HCT116 (cell line): Measurements from ENCODE around the gene S100P. TPM values are rescaled to one million over a fixed set of nuclear protein-coding genes. Genes with fewer than 3 reads are reported as not detected.

ENCODE experiments used
- ATAC-seq: fragments of 200-7000 bp; cut with Tn5 transposase; 2 replicates; pipeline ENCODE4 v1.9.1; 2020; ENCODE audit warnings: mild to moderate bottlenecking, moderate library complexity
- BruUV-seq: library from RNA; stranded (reverse); fragments of 400-500 nt; replicated peaks from 2 replicates; lab custom pipeline; 2021; lab: Mats Ljungman, UMichigan
- CTCF ChIA-PET: fragments of 300-600 bp; sonication (Branson Sonifier 250); formaldehyde crosslinking; loops from one replicate; lab custom pipeline; 2021; ENCODE audit warnings: antibody characterized with exemption; lab: Charles Lee
- POLR2A ChIA-PET: fragments of 300-600, 350-600 bp; sonication (Branson Sonifier 250); formaldehyde crosslinking; loops from one replicate; lab custom pipeline; 2021; ENCODE audit warnings: antibody characterized with exemption; lab: Charles Lee
- RAD21 ChIA-PET, 2 experiments: fragments of 300-600 bp; sonication (Branson Sonifier 250); formaldehyde crosslinking; loops; one replicate each; lab custom pipeline; 2023; ENCODE audit warnings: low total read pairs in 2 of 2; ENCODE audit not compliant: uncharacterized antibody in 2 of 2, unreplicated experiment in 2 of 2, low non-redundant PET in 1 of 2; lab: Charles Lee
- DNase-seq: peaks from one replicate; pipeline ENCODE4 v3.0.0-alpha.2; 2010; ENCODE audit warnings: low read depth, low spot score
- H2AFZ ChIP-seq: fragments of 200-600 bp; shearing (Covaris generic), sonication (generic); 2 replicates; pipeline ENCODE4 v1.6.1; 2017; ENCODE audit warnings: low read depth, mixed run types, mixed read lengths, antibody characterized with exemption, low read length; ENCODE audit not compliant: poor library complexity, severe bottlenecking
- H3K27ac ChIP-seq: 2 replicates; pipeline ENCODE4 v1.5.1; 2012; ENCODE audit warnings: low read depth, low read length
- H3K27me3 ChIP-seq: fragments of 200-600 bp; sonication (generic); 2 replicates; pipeline ENCODE4 v1.6.1; 2016; ENCODE audit warnings: mixed run types, low read length, mixed read lengths; ENCODE audit not compliant: insufficient read depth
- H3K36me3 ChIP-seq, 2 experiments: fragments of 200-500 bp in 1 of 2; fragments of 200-600 bp in 1 of 2; sonication (Bioruptor generic) in 1 of 2; sonication (generic) in 1 of 2; 2 replicates each; pipeline versions ENCODE4 v1.5.1 to v1.6.1; 2014 to 2016; ENCODE audit warnings: low read length in 2 of 2, inconsistent platforms in 1 of 2, mixed read lengths in 1 of 2, mixed run types in 1 of 2; ENCODE audit not compliant: insufficient read depth in 2 of 2, control insufficient read depth in 1 of 2
- H3K4me1 ChIP-seq, 2 experiments: fragments of 200-600 bp in 1 of 2; sonication (generic) in 1 of 2; 2 replicates each; pipeline versions ENCODE4 v1.5.1 to v1.6.1; 2012 to 2017; ENCODE audit warnings: low read length in 2 of 2, inconsistent platforms in 1 of 2, mild to moderate bottlenecking in 1 of 2, mixed read lengths in 1 of 2, mixed run types in 1 of 2, moderate library complexity in 1 of 2; ENCODE audit not compliant: insufficient read depth in 2 of 2, control insufficient read depth in 1 of 2
- H3K4me2 ChIP-seq: fragments of 200-600 bp; sonication (generic); 2 replicates; pipeline ENCODE4 v1.6.1; 2017; ENCODE audit warnings: mixed run types, low read length, mixed read lengths
- H3K4me3 ChIP-seq, 2 experiments: fragments of 200-600 bp in 1 of 2; sonication (generic) in 1 of 2; replicated peaks in 1 of 2; 2 replicates each; pipeline ENCODE4 v1.5.1; 2011 to 2016; ENCODE audit warnings: low read length in 2 of 2, control low read depth in 1 of 2, low read depth in 1 of 2, mild to moderate bottlenecking in 1 of 2, mixed read lengths in 1 of 2, mixed run types in 1 of 2
- H3K79me2 ChIP-seq: fragments of 200-600 bp; sonication (generic); 2 replicates; pipeline ENCODE4 v1.6.1; 2017; ENCODE audit warnings: mild to moderate bottlenecking, mixed run types, low read length, moderate library complexity, mixed read lengths; ENCODE audit not compliant: insufficient read depth
- H3K9ac ChIP-seq: fragments of 200-600 bp; sonication (generic); 2 replicates; pipeline ENCODE4 v1.6.1; 2016; ENCODE audit warnings: low read length, mixed read lengths
- H3K9me2 ChIP-seq: fragments of 200-600 bp; sonication (generic), shearing (Covaris generic); 2 replicates; pipeline ENCODE4 v1.6.1; 2017; ENCODE audit warnings: mixed run types, mild to moderate bottlenecking, moderate library complexity; ENCODE audit not compliant: insufficient read depth
- H3K9me3 ChIP-seq, 2 experiments: fragments of 200-500 bp in 1 of 2; fragments of 200-600 bp in 1 of 2; sonication (Bioruptor generic) in 1 of 2; sonication (generic) in 1 of 2; 2 replicates each; pipeline ENCODE4 v1.6.1; 2014 to 2017; ENCODE audit warnings: low read length in 2 of 2, mixed read lengths in 2 of 2, inconsistent platforms in 1 of 2, low read depth in 1 of 2, mild to moderate bottlenecking in 1 of 2, mixed run types in 1 of 2, moderate library complexity in 1 of 2; ENCODE audit not compliant: control insufficient read depth in 1 of 2, insufficient read depth in 1 of 2
- H4K20me1 ChIP-seq: fragments of 200-600 bp; sonication (generic), shearing (Covaris generic); 2 replicates; pipeline ENCODE4 v1.6.1; 2017; ENCODE audit warnings: mixed run types, mild to moderate bottlenecking, moderate library complexity; ENCODE audit not compliant: insufficient read depth
- ELF1 ChIP-seq: IDR thresholded peaks from 2 replicates; pipeline ENCODE4 v1.6.1; 2012; ENCODE audit warnings: low read depth, borderline replicate concordance
- EZH2phosphoT487 ChIP-seq: fragments of 200-600 bp; IDR thresholded peaks from 2 replicates; pipeline ENCODE4 v1.6.1; 2018; ENCODE audit warnings: antibody characterized with exemption, borderline replicate concordance
- POLR2A ChIP-seq: IDR thresholded peaks from 2 replicates; pipeline ENCODE4 v1.7.0; 2011; ENCODE audit warnings: borderline replicate concordance; ENCODE audit not compliant: insufficient read depth, insufficient read length; ENCODE audit errors: extremely low read depth
- POLR2AphosphoS5 ChIP-seq: IDR thresholded peaks from 2 replicates; pipeline ENCODE4 v1.6.1; 2011; ENCODE audit warnings: mild to moderate bottlenecking, low read depth, low read length, moderate library complexity
- SRF ChIP-seq: IDR thresholded peaks from 2 replicates; pipeline ENCODE4 v1.6.1; 2012; ENCODE audit warnings: low read depth
- TCF7L2 ChIP-seq: IDR thresholded peaks from 2 replicates; pipeline ENCODE4 v1.7.0; 2011; ENCODE audit warnings: borderline replicate concordance, inconsistent platforms; ENCODE audit not compliant: insufficient read depth, insufficient read length; ENCODE audit errors: extremely low read depth
- YY1 ChIP-seq: IDR thresholded peaks from 2 replicates; pipeline ENCODE4 v1.6.1; 2011; ENCODE audit warnings: low read length, low read depth, moderate library complexity, mild to moderate bottlenecking; ENCODE audit not compliant: insufficient replicate concordance; ENCODE audit errors: extremely low read depth
- ZFX ChIP-seq: fragments of 450-650 bp; IDR thresholded peaks from 2 replicates; pipeline ENCODE4 v1.6.1; 2017
- intact Hi-C: fragments of 100-400 bp; cut with micrococcal nuclease; formaldehyde crosslinking; loops from 2 replicates; pipeline ENCODE4 v1.10.0; 2022
- total RNA-seq: library from RNA; stranded (reverse); gene quantifications from one replicate; pipeline ENCODE4 v1.2.1, GENCODE V29; 2021; ENCODE audit not compliant: unreplicated experiment

S100P gene
- total RNA-seq, 1 experiment from 2014 or later = 4.1 TPM

GRCh38 chr4:6716958-6717655 is 23.4 kb downstream of the S100P start:
- POLR2A ChIA-PET = interaction anchor here (0.9 kb wide), 1 partner anchor 42 kb away, joined by 4 read pairs; no protein-coding TSS in a partner anchor
- intact Hi-C loops = no loop called here
- 0 out of 2 replicates have a peak overlapping the region, but pooled peaks have one; percentile 93 for H3K27ac ChIP-seq
- TF ChIP-seq YY1 (no peak), POLR2A (no peak), ELF1 (no peak), EZH2phosphoT487 (no peak), TCF7L2 (no peak), SRF (no peak)
- TF ChIP-seq, all 23 proteins: peak for 0
- TSS peak; percentile 77 for BruUV-seq
- H3K9ac ChIP-seq = peak overlapping the region; percentile 76
- H3K27me3 ChIP-seq = no peaks in the 10 kb centered on the region
- H2AFZ ChIP-seq = no peak overlapping the region
- peak overlapping the region; percentile 79 to 83 for H3K4me3 ChIP-seq
- peaks cover 14% of the 10 kb centered on the region for H3K79me2 ChIP-seq
- ChIA-PET RAD21 (interaction anchor here in 1 of 2 experiments (1.2 kb wide), 1 partner anchor 157 kb away, joined by 3 read pairs; no protein-coding TSS in a partner anchor), CTCF (interaction anchor here (1.8 to 4.9 kb wide), 2 partner anchors 42 to 156 kb away, joined by 4 to 92 read pairs; no protein-coding TSS in a partner anchor)
- H3K9me2 ChIP-seq = no peaks in the 10 kb centered on the region
- ATAC-seq (no peak), DNase-seq (no peak)
- H3K36me3 ChIP-seq = no peaks in the 10 kb centered on the region
- H3K4me2 ChIP-seq = peak overlapping the region; percentile 92
- peaks cover 4 to 20% of the 10 kb centered on the region in 2 experiments; a peak in 3 of 4 replicates for H3K4me1 ChIP-seq
- no peaks in the 10 kb centered on the region for H4K20me1 ChIP-seq
- no peaks in the 10 kb centered on the region for H3K9me3 ChIP-seq

- H3K36me3 ChIP-seq = no peaks in the 10 kb centered on the region
- no peak for DNase-seq
- CTCF ChIA-PET = interaction anchor here (0.7 to 4.9 kb wide), 6 partner anchors 14 to 363 kb away, joined by 3 to 92 read pairs (median 4); no protein-coding TSS in a partner anchor
- H3K4me3 ChIP-seq = no peak overlapping the region
- no TSS peak for BruUV-seq
- H3K4me1 ChIP-seq = peaks cover 4 to 20% of the 10 kb centered on the region in 2 experiments; a peak in 3 of 4 replicates
- POLR2A ChIA-PET = interaction anchor here (0.7 kb wide), 1 partner anchor 191 kb away, joined by 6 read pairs; the partner anchor contains the start of gene TBC1D14
- no peaks in the 10 kb centered on the region for H3K9me2 ChIP-seq
- no peaks in the 10 kb centered on the region for H3K9me3 ChIP-seq
- TF ChIP-seq POLR2A (peak; percentile 52), ZFX (no peak), POLR2AphosphoS5 (peak; percentile 28; the same call in 1 of the 2 replicates)
- H2AFZ ChIP-seq = no peak overlapping the region
- intact Hi-C loops = no loop called here
- H3K79me2 ChIP-seq = peaks cover 14% of the 10 kb centered on the region
- no peak overlapping the region for H3K9ac ChIP-seq
- H4K20me1 ChIP-seq = no peaks in the 10 kb centered on the region
- RAD21 ChIA-PET = no interaction called here
- ATAC-seq = no peak
- H3K27ac ChIP-seq = no peak overlapping the region
- H3K4me2 ChIP-seq = no peak overlapping the region
- H3K27me3 ChIP-seq = no peaks in the 10 kb centered on the region
Observed at GRCh38 chr4:6718932-6719610, 25.4 kb downstream of the S100P start.
